ENCODE results near the gene DSC3.
A peak's percentile ranks its signal among the peaks of the same experiment; 100 is the strongest.
"Not testable (repeated sequence)": the region's sequence is repeated elsewhere in the genome, so short reads cannot be mapped to it uniquely, and the experiment has no call there.

DSC3 gene

DNA sequence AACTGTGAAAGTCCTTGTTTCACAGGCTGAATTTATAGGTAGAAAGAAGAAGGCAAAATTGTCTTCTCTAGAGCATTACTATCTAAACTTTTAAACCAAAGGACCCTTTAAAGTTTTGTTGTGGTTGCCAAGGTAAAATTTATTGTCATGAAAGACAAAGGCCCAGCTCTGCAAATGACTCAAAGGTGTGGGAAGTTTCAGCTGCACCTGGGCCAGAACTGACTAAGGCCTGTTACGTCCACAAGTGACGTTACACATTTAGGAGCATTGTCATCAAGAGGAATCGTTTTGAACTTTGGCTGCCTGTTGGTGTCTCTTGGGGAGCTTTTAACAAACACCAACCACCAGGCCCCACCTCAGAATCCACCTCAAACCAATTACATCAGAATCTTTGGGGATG lies 8.1 kb upstream of the DSC3 start:
- DNase-seq (no peak), ATAC-seq (no peak)
- Mint-ChIP-seq H3K4me3 (no peak overlapping the region), H3K36me3 (ENCODE audit: low read depth) (no peaks in the 10 kb centered on the region), H3K4me1 (no peaks in the 10 kb centered on the region), H3K27ac (no peak overlapping the region), H3K9me3 (peaks cover 12% of the 10 kb centered on the region), H3K27me3 (peaks cover 1% of the 10 kb centered on the region)

DNA sequence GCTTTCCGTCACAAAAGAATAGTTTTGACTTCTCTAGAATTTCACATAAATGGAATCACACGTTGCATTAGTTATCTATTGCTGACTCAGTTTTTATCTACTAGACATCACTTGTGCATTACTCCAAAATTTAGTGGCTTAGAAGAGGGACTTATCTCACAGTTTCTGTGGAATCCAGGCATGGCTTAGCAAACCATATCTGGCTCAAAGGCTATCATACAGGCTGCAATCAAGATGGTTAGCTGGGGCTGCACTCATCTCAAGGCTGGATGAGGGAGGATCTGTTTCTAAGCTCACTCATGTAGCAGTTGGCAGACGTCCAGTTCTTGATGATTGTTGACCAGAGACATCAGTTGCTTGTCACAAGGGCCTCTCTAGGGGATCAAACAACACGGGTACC lies 6.6 kb upstream of the DSC3 start:
- Mint-ChIP-seq H3K27me3 (peaks cover 10% of the 10 kb centered on the region), H3K4me3 (no peak overlapping the region), H3K36me3 (ENCODE audit: low read depth) (no peaks in the 10 kb centered on the region), H3K4me1 (no peaks in the 10 kb centered on the region), H3K27ac (no peak overlapping the region), H3K9me3 (peaks cover 10% of the 10 kb centered on the region)
- no peak for DNase-seq
- ATAC-seq, result no peak

DNA sequence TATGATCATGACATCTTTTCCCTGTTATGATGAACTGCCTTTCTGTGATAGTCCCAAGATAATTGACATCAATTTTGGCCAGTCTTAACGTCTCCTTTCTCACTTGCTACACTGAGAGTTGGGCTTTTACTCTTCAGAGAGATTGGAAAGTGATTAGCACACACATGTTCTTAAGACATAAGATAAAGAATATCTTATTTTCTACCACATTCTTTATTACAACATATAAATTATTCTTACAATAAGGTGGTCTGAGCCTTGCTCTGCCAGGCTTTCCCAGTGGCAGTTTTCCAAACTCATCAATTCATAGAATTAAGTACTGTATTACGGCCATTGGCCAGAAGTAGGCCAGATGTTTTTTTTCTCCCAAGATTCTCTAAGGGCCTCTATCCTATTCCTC lies 5.7 kb upstream of the DSC3 start:
- H3K36me3 Mint-ChIP-seq (ENCODE audit: low read depth), result peaks cover 2% of the 10 kb centered on the region
- ATAC-seq (no peak), DNase-seq (no peak)
- no peak overlapping the region for H3K4me3 Mint-ChIP-seq
- peaks cover 1% of the 10 kb centered on the region for H3K4me1 Mint-ChIP-seq
- peaks cover 20% of the 10 kb centered on the region for H3K27me3 Mint-ChIP-seq
- H3K27ac Mint-ChIP-seq, result no peak overlapping the region
- H3K9me3 Mint-ChIP-seq, result peaks cover 19% of the 10 kb centered on the region

DNA sequence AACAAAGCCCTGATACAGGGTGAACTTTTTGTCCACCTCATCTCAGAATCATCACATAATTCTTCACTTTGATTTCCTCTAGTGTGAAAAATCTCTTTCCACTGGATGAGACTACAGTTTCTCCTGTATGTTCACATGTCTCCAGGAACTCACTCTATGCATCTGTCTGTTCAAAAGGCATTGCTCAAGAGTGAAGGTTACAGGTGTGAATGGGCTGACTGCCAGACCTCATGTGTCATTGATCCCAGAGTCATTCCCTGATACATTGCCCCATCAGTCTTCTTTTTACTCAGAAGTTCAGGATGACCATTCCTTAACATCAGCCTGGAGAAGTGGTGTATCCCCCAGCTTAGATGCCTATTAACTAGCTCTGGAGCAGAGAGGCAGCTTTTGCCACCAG lies 4.4 kb upstream of the DSC3 start:
- ATAC-seq, result no peak
- peaks cover 3% of the 10 kb centered on the region for H3K4me1 Mint-ChIP-seq
- peaks cover 4% of the 10 kb centered on the region for H3K36me3 Mint-ChIP-seq (ENCODE audit: low read depth)
- H3K4me3 Mint-ChIP-seq, result no peak overlapping the region
- H3K27me3 Mint-ChIP-seq, result peaks cover 27% of the 10 kb centered on the region
- H3K27ac Mint-ChIP-seq, result no peak overlapping the region
- no peak for DNase-seq
- peaks cover 14% of the 10 kb centered on the region for H3K9me3 Mint-ChIP-seq

DNA sequence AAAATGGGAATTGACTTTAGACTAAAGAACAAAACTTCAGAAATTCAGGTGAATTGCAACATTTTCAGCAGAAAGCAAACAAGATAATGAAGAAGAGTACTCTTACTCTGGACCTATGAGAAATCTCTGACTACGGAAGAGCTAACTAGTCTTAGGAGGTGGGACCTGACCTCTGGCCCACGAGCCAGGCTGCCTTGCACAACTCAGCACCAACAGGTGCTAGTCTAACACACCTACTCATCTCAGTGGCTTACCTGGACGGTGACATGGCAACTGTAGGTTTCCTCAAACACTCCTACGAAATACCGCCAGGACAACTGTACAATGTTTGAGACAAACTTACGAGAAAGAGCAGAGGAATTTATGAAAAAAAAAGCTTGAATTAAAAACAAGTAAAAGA lies 3.1 kb upstream of the DSC3 start:
- ATAC-seq, result no peak
- no peak for DNase-seq
- Mint-ChIP-seq H3K27me3 (peaks cover 40% of the 10 kb centered on the region), H3K36me3 (ENCODE audit: low read depth) (peaks cover 4% of the 10 kb centered on the region), H3K4me3 (no peak overlapping the region), H3K9me3 (peaks cover 14% of the 10 kb centered on the region), H3K4me1 (peaks cover 8% of the 10 kb centered on the region), H3K27ac (no peak overlapping the region)

DNA sequence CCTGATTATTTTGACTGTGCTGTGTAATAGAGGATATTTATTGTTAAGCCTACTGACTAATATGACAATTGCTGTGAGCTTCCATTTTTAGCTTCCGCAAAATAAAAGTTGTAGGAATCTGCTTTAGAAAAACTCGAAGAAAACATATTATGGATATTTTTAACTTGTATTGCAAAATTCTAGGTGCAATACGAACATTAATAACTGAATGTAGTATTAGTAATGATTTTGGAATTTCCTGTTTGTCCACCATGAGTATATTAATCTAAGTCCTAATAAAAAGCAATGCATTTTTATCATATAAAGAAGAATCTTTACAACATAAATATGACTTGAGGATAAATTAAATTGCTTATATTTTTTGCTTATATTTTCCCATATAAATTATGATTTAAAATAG lies 2.4 kb upstream of the DSC3 start:
- Mint-ChIP-seq H3K27ac (no peak overlapping the region), H3K4me1 (peaks cover 8% of the 10 kb centered on the region), H3K4me3 (no peak overlapping the region), H3K9me3 (peaks cover 14% of the 10 kb centered on the region), H3K27me3 (peaks cover 44% of the 10 kb centered on the region), H3K36me3 (ENCODE audit: low read depth) (peaks cover 4% of the 10 kb centered on the region)
- DNase-seq, result no peak
- no peak for ATAC-seq

DNA sequence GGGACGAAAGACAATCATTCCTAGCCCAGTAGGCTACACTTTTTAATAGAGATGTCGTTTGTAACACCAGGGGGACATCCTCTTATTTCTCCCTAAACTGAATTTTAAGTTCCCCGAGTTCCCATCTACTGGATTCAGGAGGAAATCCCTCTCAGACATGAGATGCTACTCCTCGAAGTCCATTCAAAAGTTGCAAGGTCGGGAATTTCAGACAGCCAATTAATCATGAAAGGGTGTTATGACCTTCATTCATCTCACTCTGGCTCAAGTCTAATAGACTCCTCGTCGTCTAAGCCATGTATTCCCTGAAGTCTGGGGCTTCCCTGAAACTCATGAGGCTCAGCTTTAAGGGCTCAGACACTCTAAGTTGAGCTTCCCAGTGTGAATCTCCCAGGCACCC lies 1.2 kb upstream of the DSC3 start:
- Mint-ChIP-seq H3K27me3 (peaks cover 44% of the 10 kb centered on the region), H3K36me3 (ENCODE audit: low read depth) (peaks cover 4% of the 10 kb centered on the region), H3K4me1 (peaks cover 8% of the 10 kb centered on the region), H3K9me3 (peaks cover 14% of the 10 kb centered on the region), H3K4me3 (no peak overlapping the region), H3K27ac (no peak overlapping the region)
- DNase-seq (no peak), ATAC-seq (no peak)

DNA sequence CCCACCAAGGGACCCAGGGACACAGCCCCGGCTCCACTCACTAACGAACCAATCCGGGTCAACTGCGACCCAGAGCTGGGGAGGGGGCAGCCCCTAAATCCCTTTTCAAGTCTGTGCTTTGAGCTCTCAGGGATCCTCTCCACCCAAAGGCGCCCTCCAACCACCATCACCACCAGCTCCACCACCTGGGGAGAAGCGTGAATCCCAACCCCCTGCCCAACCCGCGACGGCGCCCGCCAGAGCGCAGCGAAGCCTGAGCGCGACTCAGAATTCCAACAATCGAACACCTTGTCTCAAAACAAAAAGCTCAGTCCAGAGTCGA lies 497 bp downstream of the DSC3 start:
- peak; percentile 3 for DNase-seq
- Mint-ChIP-seq H3K4me3 (peak overlapping the region; percentile 52), H3K27me3 (peaks cover 49% of the 10 kb centered on the region), H3K36me3 (ENCODE audit: low read depth) (peaks cover 4% of the 10 kb centered on the region), H3K9me3 (peaks cover 14% of the 10 kb centered on the region), H3K27ac (no peak overlapping the region), H3K4me1 (peaks cover 8% of the 10 kb centered on the region)
- no peak for ATAC-seq

DNA sequence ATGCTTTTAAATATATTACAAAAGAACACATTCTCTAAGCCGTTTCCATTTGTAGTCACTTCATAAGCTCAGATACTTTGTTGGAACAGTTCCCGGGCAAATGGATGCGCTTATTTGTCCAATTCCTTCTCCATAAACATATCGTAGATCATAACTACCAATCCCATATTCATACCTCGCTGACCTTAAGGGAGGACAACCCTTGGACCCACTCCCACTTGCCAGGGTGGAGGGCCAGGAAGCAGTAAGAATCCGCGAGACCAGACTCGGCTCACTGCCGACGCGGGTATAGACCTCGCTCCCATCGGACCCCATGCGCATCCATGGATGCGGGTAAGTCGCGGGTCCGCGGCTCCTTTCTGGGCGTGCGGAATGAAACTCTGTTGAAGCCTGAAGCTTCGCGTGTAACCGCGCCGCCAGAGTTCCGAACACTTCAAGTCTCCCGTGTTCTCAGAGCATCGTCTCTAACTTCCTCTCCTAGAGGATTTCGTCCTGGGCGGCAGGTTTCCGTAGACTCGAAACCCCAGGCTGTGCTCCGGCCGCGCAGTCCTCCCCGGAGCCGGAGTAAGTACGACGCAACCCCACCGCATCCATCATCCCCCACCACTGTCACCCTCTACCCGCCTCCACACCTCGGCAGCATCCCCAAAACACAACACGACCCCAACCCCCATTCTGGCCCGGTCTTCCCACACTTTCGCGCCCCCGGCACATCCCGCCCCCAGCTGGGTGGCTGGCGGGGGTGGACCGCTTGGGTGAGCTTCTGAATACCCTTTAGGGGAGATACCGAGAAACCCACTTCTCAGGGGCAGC lies 1.1 kb downstream of the DSC3 start:
- H3K4me3 Mint-ChIP-seq, result peak overlapping the region; percentile 52

DNA sequence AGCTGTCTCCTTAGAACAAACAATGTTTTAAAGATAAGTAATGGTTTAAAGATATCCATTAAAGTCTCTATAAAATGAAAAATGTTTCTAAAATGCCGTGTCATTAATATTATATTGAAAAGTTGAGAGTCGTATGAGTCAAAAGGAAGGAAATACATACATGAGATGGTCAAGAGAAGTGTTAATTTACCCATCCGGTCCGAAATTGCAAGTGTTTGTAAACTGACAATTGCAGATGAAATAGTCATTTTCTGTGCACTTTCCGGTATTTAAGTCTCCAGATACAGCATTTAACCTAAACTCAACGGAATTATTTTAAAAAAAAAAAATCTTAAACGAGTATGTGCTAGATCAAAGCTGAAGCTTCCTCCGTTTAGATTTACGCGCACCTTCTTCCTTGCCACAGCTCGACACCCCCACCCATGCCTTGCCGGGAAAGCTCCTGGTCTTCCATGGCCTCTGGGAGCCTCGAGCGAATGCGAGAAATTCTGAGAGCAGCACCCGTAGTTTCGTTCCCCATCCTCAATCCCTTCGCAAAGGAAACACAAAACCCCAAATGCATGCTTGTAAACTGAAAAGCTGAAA lies 1.8 kb downstream of the DSC3 start:
- peaks cover 4% of the 10 kb centered on the region for H3K36me3 Mint-ChIP-seq (ENCODE audit: low read depth)
- no peak overlapping the region for H3K27ac Mint-ChIP-seq
- peak overlapping the region; percentile 21 for H3K4me3 Mint-ChIP-seq
- ATAC-seq, result no peak
- peaks cover 14% of the 10 kb centered on the region for H3K9me3 Mint-ChIP-seq
- peaks cover 49% of the 10 kb centered on the region for H3K27me3 Mint-ChIP-seq
- H3K4me1 Mint-ChIP-seq, result peaks cover 8% of the 10 kb centered on the region
- DNase-seq, result no peak

More for the DNA sequence above, 1.1 kb downstream of the DSC3 start:
- H3K9me3 Mint-ChIP-seq, result peaks cover 14% of the 10 kb centered on the region
- no peak overlapping the region for H3K27ac Mint-ChIP-seq
- ATAC-seq (no peak), DNase-seq (peak; percentile 1)
- H3K27me3 Mint-ChIP-seq, result peaks cover 49% of the 10 kb centered on the region
- peaks cover 8% of the 10 kb centered on the region for H3K4me1 Mint-ChIP-seq
- H3K36me3 Mint-ChIP-seq (ENCODE audit: low read depth), result peaks cover 4% of the 10 kb centered on the region

DNA sequence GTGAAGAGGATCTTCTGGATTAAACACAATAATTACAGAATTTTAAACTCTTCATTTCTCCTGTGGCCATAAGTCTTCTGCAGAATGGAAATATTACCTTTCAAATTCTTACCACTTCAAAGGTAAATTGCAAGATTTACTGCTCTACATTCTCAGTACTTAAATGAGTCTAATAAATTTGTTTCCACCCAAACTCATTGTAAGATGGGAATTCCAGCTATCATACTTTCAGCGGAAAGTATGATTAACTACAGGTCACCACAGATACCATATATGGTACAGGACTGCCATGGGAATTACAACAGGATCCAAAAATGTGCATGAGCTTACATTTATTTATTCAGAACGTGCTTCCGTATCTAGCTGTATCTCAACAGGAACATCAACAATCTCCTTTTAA lies 3.1 kb downstream of the DSC3 start:
- Mint-ChIP-seq H3K36me3 (ENCODE audit: low read depth) (peaks cover 4% of the 10 kb centered on the region), H3K4me1 (peaks cover 8% of the 10 kb centered on the region), H3K27me3 (peaks cover 42% of the 10 kb centered on the region), H3K9me3 (peaks cover 14% of the 10 kb centered on the region), H3K4me3 (no peak overlapping the region), H3K27ac (no peak overlapping the region)
- ATAC-seq, result no peak
- DNase-seq, result no peak

DNA sequence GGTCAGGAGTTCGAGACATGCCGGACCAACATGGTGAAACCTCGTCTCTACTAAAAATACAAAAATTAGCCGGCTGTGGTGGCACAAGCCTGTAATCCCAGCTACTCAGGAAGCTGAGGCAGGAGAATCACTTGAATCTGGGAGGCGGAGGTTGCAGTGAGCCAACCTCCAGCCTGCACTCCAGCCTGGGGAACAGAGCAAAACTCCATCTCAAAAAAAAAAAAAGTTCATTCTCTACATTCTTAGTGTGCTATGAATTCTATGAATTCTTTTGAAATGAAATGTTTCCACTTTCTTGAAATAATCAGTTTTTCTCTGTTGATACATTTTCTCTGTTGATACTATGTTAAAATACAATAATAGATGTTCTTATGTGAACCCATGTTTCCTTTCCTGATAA lies 4.9 kb downstream of the DSC3 start:
- ATAC-seq; H3K9me3 Mint-ChIP-seq; H3K4me3 Mint-ChIP-seq; H3K4me1 Mint-ChIP-seq; H3K36me3 Mint-ChIP-seq (ENCODE audit: low read depth); DNase-seq; H3K27ac Mint-ChIP-seq: not testable (repeated sequence)
- peaks cover 27% of the 10 kb centered on the region for H3K27me3 Mint-ChIP-seq

DNA sequence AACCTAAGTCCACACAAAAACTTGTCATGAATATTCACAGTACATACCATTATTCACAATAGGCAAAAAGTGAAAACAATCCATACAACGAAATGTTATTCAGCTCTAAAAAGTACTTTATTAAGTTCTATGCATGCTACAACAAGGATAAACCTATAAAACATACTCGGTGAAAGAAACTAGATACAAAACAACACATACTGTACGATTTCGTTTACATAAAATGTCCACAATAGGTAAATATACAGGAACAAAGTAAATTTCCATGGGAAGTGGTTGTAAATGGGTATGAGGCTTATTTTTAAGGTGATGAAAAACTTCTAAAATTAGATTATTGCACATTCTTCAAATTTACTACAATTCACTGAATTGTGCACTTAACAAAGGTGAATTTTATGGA lies 8.0 kb downstream of the DSC3 start:
- H3K9me3 Mint-ChIP-seq, result no peaks in the 10 kb centered on the region
- no peak overlapping the region for H3K27ac Mint-ChIP-seq
- no peaks in the 10 kb centered on the region for H3K36me3 Mint-ChIP-seq (ENCODE audit: low read depth)
- no peaks in the 10 kb centered on the region for H3K4me1 Mint-ChIP-seq
- no peak for DNase-seq
- H3K4me3 Mint-ChIP-seq, result no peak overlapping the region
- no peak for ATAC-seq
- H3K27me3 Mint-ChIP-seq, result peaks cover 8% of the 10 kb centered on the region

DNA sequence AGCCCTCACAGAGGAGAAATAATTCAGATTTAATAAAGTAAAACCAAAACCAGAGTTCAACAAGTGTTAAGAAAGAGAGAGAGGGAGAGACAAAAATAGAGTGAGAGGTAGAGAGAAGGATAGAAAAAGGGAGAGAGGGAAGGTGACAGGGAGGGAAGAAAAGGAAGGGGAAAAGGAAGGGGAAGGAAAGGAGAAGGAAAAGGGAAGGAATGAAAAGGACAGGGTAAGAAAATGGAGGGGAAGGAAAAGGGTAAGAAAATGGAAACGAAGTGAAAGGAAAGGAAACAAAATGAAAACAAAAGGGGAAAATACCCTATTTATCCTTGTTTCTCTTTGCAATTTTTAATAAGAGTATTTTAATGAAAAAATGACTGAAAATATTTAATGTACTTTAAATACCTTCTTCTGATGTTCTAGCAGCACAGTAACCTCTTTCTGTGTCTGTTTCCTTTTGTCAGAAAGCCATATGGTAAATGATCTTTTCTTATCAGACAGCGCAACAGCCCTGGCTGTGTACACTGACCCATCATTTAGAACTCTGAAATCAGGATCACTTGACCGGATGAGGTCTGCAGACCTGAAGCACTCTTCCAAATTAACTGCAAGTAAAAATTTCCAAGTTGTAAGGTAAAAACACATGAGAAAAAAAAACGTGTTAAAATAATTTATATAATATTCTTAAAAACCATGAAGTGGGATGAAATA lies 11.8 kb downstream of the DSC3 start:
- DNase-seq, result no peak
- Mint-ChIP-seq H3K4me3 (no peak overlapping the region), H3K9me3 (no peaks in the 10 kb centered on the region), H3K4me1 (no peaks in the 10 kb centered on the region), H3K36me3 (ENCODE audit: low read depth) (no peaks in the 10 kb centered on the region), H3K27ac (no peak overlapping the region), H3K27me3 (peaks cover 4% of the 10 kb centered on the region)
- no peak for ATAC-seq
